Endothelial cell of umbilical vein (primary cell): ENCODE data around the gene WLS. TPM values are rescaled to one million over a fixed set of nuclear protein-coding genes. Genes with fewer than 3 reads are reported as not detected.

Experiments
- BruUV-seq: library from RNA; stranded (reverse); fragments of 400-500 nt; replicated peaks from 2 replicates; lab custom pipeline; 2021; lab: Mats Ljungman, UMichigan
- CTCF ChIA-PET: fragments of 300-600, 350-600 bp; sonication (Branson Sonifier 250); formaldehyde crosslinking; loops from one replicate; lab custom pipeline; 2021; ENCODE audit warnings: antibody characterized with exemption, inconsistent platforms; lab: Charles Lee
- POLR2A ChIA-PET: fragments of 300-600, 350-600 bp; sonication (Branson Sonifier 250); formaldehyde crosslinking; loops from one replicate; lab custom pipeline; 2021; ENCODE audit warnings: antibody characterized with exemption, inconsistent platforms; lab: Charles Lee
- DNase-seq: peaks from one replicate; pipeline ENCODE4 v3.0.0-alpha.2; 2011; ENCODE audit warnings: low read depth, low spot score
- FAIRE-seq: peaks from 2 replicates; lab custom pipeline; 2011; peaks lifted over from hg19 to GRCh38; lab: Jason Lieb, UNC
- H2AFZ ChIP-seq: 2 replicates; pipeline ENCODE4 v1.6.0; 2012; ENCODE audit warnings: low read depth, low read length, control low read depth, inconsistent platforms
- H3K27ac ChIP-seq: 2 replicates; pipeline ENCODE4 v1.5.1; 2011; ENCODE audit warnings: low read depth, mild to moderate bottlenecking, control low read depth, low read length, moderate library complexity; ENCODE audit not compliant: insufficient read depth
- H3K27me3 ChIP-seq, 2 experiments: 2 replicates each; pipeline versions ENCODE4 v1.6.0 to v1.6.1; 2011; ENCODE audit warnings: low read length in 2 of 2, mixed read lengths in 1 of 2; ENCODE audit not compliant: control insufficient read depth in 2 of 2, insufficient read depth in 2 of 2
- H3K36me3 ChIP-seq, 2 experiments: 2 replicates in 1 of 2; 3 replicates in 1 of 2; pipeline ENCODE4 v1.5.1; 2011; ENCODE audit warnings: low read length in 2 of 2, mild to moderate bottlenecking in 1 of 2, moderate library complexity in 1 of 2; ENCODE audit not compliant: control insufficient read depth in 2 of 2, insufficient read depth in 2 of 2; ENCODE audit errors: extremely low read depth in 1 of 2
- H3K4me1 ChIP-seq: 3 replicates; pipeline ENCODE4 v1.5.1; 2011; ENCODE audit warnings: mild to moderate bottlenecking, low read length; ENCODE audit not compliant: control insufficient read depth, insufficient read depth; ENCODE audit errors: extremely low read depth
- H3K4me2 ChIP-seq: 2 replicates; pipeline ENCODE4 v1.6.1; 2011; ENCODE audit warnings: low read length, control low read depth, mixed read lengths; ENCODE audit not compliant: insufficient read depth
- H3K4me3 ChIP-seq, 3 experiments: fragments of 200-600 bp in 1 of 3; sonication (generic), shearing (Covaris generic) in 1 of 3; replicated peaks in 1 of 3; 2 replicates each; pipeline ENCODE4 v1.5.1; 2011 to 2016; ENCODE audit warnings: control low read depth in 3 of 3, low read length in 3 of 3, mild to moderate bottlenecking in 2 of 3, inconsistent platforms in 1 of 3, low read depth in 1 of 3, moderate library complexity in 1 of 3; ENCODE audit not compliant: insufficient read depth in 1 of 3
- H3K79me2 ChIP-seq: 2 replicates; pipeline ENCODE4 v1.6.0; 2012; ENCODE audit warnings: low read length, inconsistent platforms; ENCODE audit not compliant: control insufficient read depth, insufficient read depth
- H3K9ac ChIP-seq: replicated peaks from 2 replicates; pipeline ENCODE3; 2011; ENCODE audit warnings: low read length, control low read depth; ENCODE audit not compliant: insufficient read depth; ENCODE audit errors: extremely low read depth
- H3K9me1 ChIP-seq: replicated peaks from 3 replicates; pipeline ENCODE4 v1.6.0; 2011; ENCODE audit warnings: mild to moderate bottlenecking, low read length; ENCODE audit not compliant: control insufficient read depth, insufficient read depth; ENCODE audit errors: extremely low read depth
- H3K9me3 ChIP-seq: replicated peaks from 2 replicates; pipeline ENCODE4 v1.5.1; 2012; ENCODE audit warnings: low read length, inconsistent platforms; ENCODE audit not compliant: control insufficient read depth, insufficient read depth
- H4K20me1 ChIP-seq: replicated peaks from 2 replicates; pipeline ENCODE3; 2011; ENCODE audit warnings: mild to moderate bottlenecking, low read length; ENCODE audit not compliant: control insufficient read depth, insufficient read depth; ENCODE audit errors: extremely low read depth
- CTCF ChIP-seq, 2 donors: IDR thresholded peaks; 1 replicate in 1 of 2; 2 replicates in 1 of 2; pipeline ENCODE4 v1.5.1; 2011; ENCODE audit warnings: low read length in 2 of 2, mild to moderate bottlenecking in 2 of 2, moderate library complexity in 2 of 2, control low read depth in 1 of 2, inconsistent platforms in 1 of 2, low read depth in 1 of 2; ENCODE audit not compliant: insufficient read depth in 1 of 2; ENCODE audit errors: extremely low read depth in 1 of 2
- EZH2 ChIP-seq: IDR thresholded peaks from 2 replicates; pipeline ENCODE4 v1.6.1; 2012; ENCODE audit warnings: borderline replicate concordance, low read depth, mild to moderate bottlenecking, moderate library complexity, low read length, inconsistent platforms; ENCODE audit not compliant: severe bottlenecking
- FOS ChIP-seq: IDR thresholded peaks from 2 replicates; pipeline ENCODE4 v1.6.1; 2011; ENCODE audit warnings: mild to moderate bottlenecking, low read length, moderate library complexity, borderline replicate concordance; ENCODE audit not compliant: insufficient read depth
- GATA2 ChIP-seq: IDR thresholded peaks from 2 replicates; pipeline ENCODE4 v1.7.0; 2011; ENCODE audit warnings: low read depth, mild to moderate bottlenecking, moderate library complexity, mixed read lengths, low read length; ENCODE audit not compliant: insufficient read length, insufficient read depth
- JUN ChIP-seq: IDR thresholded peaks from 2 replicates; pipeline ENCODE4 v1.6.1; 2011; ENCODE audit warnings: borderline replicate concordance, low read depth; ENCODE audit not compliant: insufficient read length, insufficient read depth
- MAX ChIP-seq: IDR thresholded peaks from 2 replicates; pipeline ENCODE4 v1.6.1; 2011; ENCODE audit not compliant: insufficient read depth, insufficient read length
- MYC ChIP-seq: IDR thresholded peaks from one replicate; pipeline ENCODE4 v1.6.1; 2011; ENCODE audit warnings: mild to moderate bottlenecking, low read depth, low read length
- POLR2A ChIP-seq: IDR thresholded peaks from 2 replicates; pipeline ENCODE4 v1.6.1; 2012; ENCODE audit warnings: low read depth, mild to moderate bottlenecking, control low read depth, low read length
- POLR2AphosphoS5 ChIP-seq: IDR thresholded peaks from 2 replicates; pipeline ENCODE4 v1.6.1; 2012; ENCODE audit warnings: low read depth, mild to moderate bottlenecking, control low read depth, low read length, moderate library complexity; ENCODE audit not compliant: insufficient read depth
- dilution Hi-C: fragments of 300-500 bp; cut with MboI; formaldehyde crosslinking; loops from one replicate; pipeline ENCODE4 v1.15.0; 2019; ENCODE audit warnings: low sequenced_read_pairs; ENCODE audit not compliant: extremely low pct_ligation_motif_present
- intact Hi-C: fragments of 100-400 bp; cut with micrococcal nuclease; formaldehyde crosslinking; loops from one replicate; pipeline ENCODE4 v1.10.0; 2022
- polyA plus RNA-seq, 4 experiments: library from polyadenylated mRNA; depleted of rRNA in 3 of 4; stranded (reverse) in 3 of 4; unstranded in 1 of 4; fragments of >200 nt; gene quantifications; 2 replicates each; pipeline versions ENCODE4 v1.2.1 to v1.2.3, GENCODE V29; 2011 to 2012; ENCODE audit warnings: missing spikeins in 1 of 4
- total RNA-seq: library from RNA; stranded (reverse); gene quantifications from 2 replicates; pipeline ENCODE4 v1.2.3, GENCODE V29; 2021

The WLS gene
- total and polyA plus RNA-seq, 2 donors (not counting 3 experiments of a cell fraction or from before 2014, with no cell fraction given): 121 to 199 TPM

GRCh38 chr1:68144856-68145255 is 87.5 kb downstream of the WLS start:
- TF ChIP-seq FOS: no peak
- intact Hi-C loops: no loop called here
- no peak overlapping the region for H3K27ac ChIP-seq
- H4K20me1 ChIP-seq: no peaks in the 10 kb centered on the region
- dilution Hi-C loops: loop anchor here (25.0 kb wide), 1 partner anchor 192 kb away; no protein-coding TSS in a partner anchor
- no peak for FAIRE-seq
- no peaks in the 10 kb centered on the region for H3K27me3 ChIP-seq
- no peaks in the 10 kb centered on the region for H3K79me2 ChIP-seq
- no peak overlapping the region for H3K4me3 ChIP-seq
- no peak for DNase-seq
- H2AFZ ChIP-seq: no peak overlapping the region
- no peaks in the 10 kb centered on the region for H3K9me1 ChIP-seq
- H3K4me1 ChIP-seq: no peaks in the 10 kb centered on the region
- CTCF ChIA-PET: interaction anchor here (2.2 kb wide), 1 partner anchor 24 kb away, joined by 6 read pairs; no protein-coding TSS in a partner anchor
- POLR2A ChIA-PET: no interaction called here
- no peaks in the 10 kb centered on the region for H3K9me3 ChIP-seq
- H3K9ac ChIP-seq: no peak overlapping the region
- no peak overlapping the region for H3K4me2 ChIP-seq
- no TSS peak for BruUV-seq
- H3K36me3 ChIP-seq: peaks cover 28 to 51% of the 10 kb centered on the region in 2 experiments

GRCh38 chr1:68143633-68144032 is 88.7 kb downstream of the WLS start:
- POLR2A ChIA-PET: no interaction called here
- DNase-seq (no peak), FAIRE-seq (no peak)
- TF ChIP-seq FOS (no peak), GATA2 (no peak), MAX (no peak), POLR2A (no peak), MYC (no peak), POLR2AphosphoS5 (no peak), CTCF (IDR thresholded peaks at IDR 0.05; ENCODE audit: extremely low read depth in 1 of 2, insufficient read depth in 1 of 2, low read depth in 1 of 2, low read length in 2 of 2) (no peak), EZH2 (no peak), JUN (no peak)
- Histone ChIP-seq H2AFZ (no peak overlapping the region), H3K9me1 (no peaks in the 10 kb centered on the region), H3K4me1 (no peaks in the 10 kb centered on the region), H3K4me3 (no peak overlapping the region), H3K27me3 (no peaks in the 10 kb centered on the region), H3K9me3 (no peaks in the 10 kb centered on the region), H3K79me2 (no peaks in the 10 kb centered on the region), H3K9ac (no peak overlapping the region), H3K36me3 (peaks cover 26 to 38% of the 10 kb centered on the region in 2 experiments), H3K4me2 (no peak overlapping the region), H4K20me1 (no peaks in the 10 kb centered on the region), H3K27ac (no peak overlapping the region)
- intact Hi-C loops: no loop called here
- CTCF ChIA-PET: interaction anchor here (2.2 kb wide), 1 partner anchor 23 kb away, joined by 6 read pairs; no protein-coding TSS in a partner anchor
- no TSS peak for BruUV-seq
- dilution Hi-C loops: loop anchor here (25.0 kb wide), 1 partner anchor 194 kb away; no protein-coding TSS in a partner anchor
